H9 (cell line): Measurements from ENCODE around the gene CFAP45. TPM values are rescaled to one million over a fixed set of nuclear protein-coding genes. Genes with fewer than 3 reads are reported as not detected.
A peak's percentile ranks its signal among the peaks of the same experiment; 100 is the strongest.

Experiments
- DNase-seq: peaks from one replicate; pipeline ENCODE4 v3.0.0-alpha.2; 2017
- H2AFZ ChIP-seq: one replicate; pipeline ENCODE4 v1.6.1; 2013; ENCODE audit warnings: mild to moderate bottlenecking, low read length, control low read depth, moderate library complexity
- H2AK5ac ChIP-seq: 2 replicates; pipeline ENCODE4 v1.6.1; 2013; ENCODE audit warnings: low read length, control low read depth, mixed read lengths; ENCODE audit not compliant: insufficient read length
- H2BK120ac ChIP-seq: one replicate; pipeline ENCODE4 v1.6.1; 2013; ENCODE audit warnings: low read depth, mild to moderate bottlenecking, low read length, control low read depth, inconsistent platforms; ENCODE audit not compliant: poor library complexity, severe bottlenecking
- H2BK12ac ChIP-seq: 2 replicates; pipeline ENCODE4 v1.6.1; 2013; ENCODE audit warnings: low read length, control low read depth, mixed read lengths, low read depth; ENCODE audit not compliant: insufficient read length
- H2BK15ac ChIP-seq: 2 replicates; pipeline ENCODE4 v1.6.1; 2013; ENCODE audit warnings: low read depth, low read length, control low read depth
- H2BK20ac ChIP-seq: one replicate; pipeline ENCODE4 v1.6.1; 2013; ENCODE audit warnings: low read depth, mild to moderate bottlenecking, low read length, control low read depth, inconsistent platforms; ENCODE audit not compliant: poor library complexity, severe bottlenecking
- H2BK5ac ChIP-seq: 2 replicates; pipeline ENCODE4 v1.6.1; 2013; ENCODE audit warnings: low read length, control low read depth, mixed read lengths; ENCODE audit not compliant: insufficient read length
- H3K14ac ChIP-seq: 2 replicates; pipeline ENCODE4 v1.6.1; 2013; ENCODE audit warnings: low read length, control low read depth; ENCODE audit not compliant: insufficient read depth
- H3K18ac ChIP-seq: 2 replicates; pipeline ENCODE4 v1.6.1; 2013; ENCODE audit warnings: low read depth, mild to moderate bottlenecking, mixed read lengths, low read length, control low read depth; ENCODE audit not compliant: insufficient read length
- H3K23ac ChIP-seq: 2 replicates; pipeline ENCODE4 v1.6.1; 2013; ENCODE audit warnings: low read length, control low read depth, mixed read lengths, low read depth; ENCODE audit not compliant: insufficient read length
- H3K23me2 ChIP-seq: 2 replicates; pipeline ENCODE4 v1.6.1; 2013; ENCODE audit warnings: low read depth, mild to moderate bottlenecking, mixed read lengths, low read length, control low read depth; ENCODE audit not compliant: insufficient read length, poor library complexity, severe bottlenecking
- H3K27ac ChIP-seq: 2 replicates; pipeline ENCODE4 v1.5.1; 2013; ENCODE audit warnings: low read length, control low read depth, mixed read lengths, low read depth; ENCODE audit not compliant: insufficient read length
- H3K27me3 ChIP-seq: 2 replicates; pipeline ENCODE4 v1.6.1; 2013; ENCODE audit warnings: low read length, control low read depth, inconsistent platforms; ENCODE audit not compliant: insufficient read depth
- H3K4ac ChIP-seq: 2 replicates; pipeline ENCODE4 v1.6.1; 2013; ENCODE audit warnings: low read depth, mild to moderate bottlenecking, control low read depth, inconsistent platforms, low read length, moderate library complexity
- H3K4me1 ChIP-seq: 2 replicates; pipeline ENCODE4 v1.6.1; 2013; ENCODE audit warnings: low read length, control low read depth, inconsistent platforms; ENCODE audit not compliant: insufficient read depth
- H3K4me2 ChIP-seq: 2 replicates; pipeline ENCODE4 v1.6.1; 2013; ENCODE audit warnings: low read length, control low read depth, mixed read lengths; ENCODE audit not compliant: insufficient read length, insufficient read depth
- H3K56ac ChIP-seq: 2 replicates; pipeline ENCODE4 v1.6.1; 2013; ENCODE audit warnings: low read depth, mild to moderate bottlenecking, mixed read lengths, low read length, control low read depth; ENCODE audit not compliant: insufficient read length
- H3K79me1 ChIP-seq: 2 replicates; pipeline ENCODE4 v1.6.1; 2013; ENCODE audit warnings: low read depth, mild to moderate bottlenecking, moderate library complexity, low read length, control low read depth, inconsistent platforms; ENCODE audit not compliant: insufficient read depth, poor library complexity, severe bottlenecking
- H3K79me2 ChIP-seq: 2 replicates; pipeline ENCODE4 v1.6.1; 2013; ENCODE audit warnings: low read length, control low read depth, inconsistent platforms; ENCODE audit not compliant: insufficient read depth
- H3K9ac ChIP-seq: 2 replicates; pipeline ENCODE4 v1.6.1; 2013; ENCODE audit warnings: low read length, control low read depth, mixed read lengths; ENCODE audit not compliant: insufficient read length; ENCODE audit errors: extremely low read depth
- H3K9me3 ChIP-seq: one replicate; pipeline ENCODE4 v1.6.1; 2013; ENCODE audit warnings: low read depth, low read length, inconsistent platforms; ENCODE audit not compliant: control insufficient read depth
- H3T11ph ChIP-seq: one replicate; pipeline ENCODE4 v1.6.1; 2013; ENCODE audit warnings: mild to moderate bottlenecking, low read length, control low read depth, inconsistent platforms
- H4K20me1 ChIP-seq: one replicate; pipeline ENCODE4 v1.6.1; 2013; ENCODE audit not compliant: control insufficient read depth, insufficient read length, insufficient read depth
- H4K5ac ChIP-seq: 2 replicates; pipeline ENCODE4 v1.6.1; 2013; ENCODE audit warnings: low read depth, mild to moderate bottlenecking, mixed read lengths, low read length, control low read depth; ENCODE audit not compliant: insufficient read length
- H4K8ac ChIP-seq: replicated peaks from 2 replicates; pipeline ENCODE4 v1.6.1; 2013; ENCODE audit warnings: low read length, control low read depth, mixed read lengths, low read depth; ENCODE audit not compliant: insufficient read length
- H4K91ac ChIP-seq: 2 replicates; pipeline ENCODE4 v1.6.1; 2013; ENCODE audit warnings: low read depth, mild to moderate bottlenecking, moderate library complexity, mixed read lengths, low read length, control low read depth; ENCODE audit not compliant: insufficient read length
- H3K27ac Mint-ChIP-seq, 3 experiments: 2 replicates in 2 of 3; 3 replicates in 1 of 3; pipeline ENCODE4 v1.8.0; 2020 to 2021; ENCODE audit warnings: mixed read lengths in 3 of 3, mild to moderate bottlenecking in 1 of 3, moderate library complexity in 1 of 3
- H3K27me3 Mint-ChIP-seq: 2 replicates; pipeline ENCODE4 v1.8.0; 2021; ENCODE audit warnings: low read depth, mild to moderate bottlenecking, moderate library complexity, mixed read lengths
- H3K36me3 Mint-ChIP-seq, 3 experiments: 2 replicates in 2 of 3; 3 replicates in 1 of 3; pipeline ENCODE4 v1.8.0; 2020 to 2021; ENCODE audit warnings: low read depth in 3 of 3, mixed read lengths in 3 of 3; ENCODE audit not compliant: insufficient read depth in 1 of 3
- H3K4me1 Mint-ChIP-seq, 2 experiments: 2 replicates each; pipeline ENCODE4 v1.8.0; 2020; ENCODE audit warnings: mixed read lengths in 2 of 2
- H3K4me3 Mint-ChIP-seq, 2 experiments: 2 replicates in 1 of 2; 3 replicates in 1 of 2; pipeline ENCODE4 v1.8.0; 2020 to 2021; ENCODE audit warnings: mild to moderate bottlenecking in 2 of 2, mixed read lengths in 2 of 2, moderate library complexity in 1 of 2
- H3K9me3 Mint-ChIP-seq, 2 experiments: 2 replicates in 1 of 2; 3 replicates in 1 of 2; pipeline ENCODE4 v1.8.0; 2020; ENCODE audit warnings: mild to moderate bottlenecking in 2 of 2, mixed read lengths in 2 of 2, moderate library complexity in 1 of 2
- WGBS: extraction: QIAGEN DNeasy Blood & Tissue Kit; methylation state at CpG from one replicate; pipeline ENCODE4 v1.1.7; 2013; ENCODE audit warnings: missing lambda C conversion rate, low lambda C conversion rate, mixed read lengths; ENCODE audit not compliant: insufficient read length; ENCODE audit errors: extremely low coverage; 5-methylcytosine and 5-hydroxymethylcytosine counted together
- total RNA-seq: library from RNA; stranded (reverse); gene quantifications from 2 replicates; pipeline ENCODE4 v1.2.1, GENCODE V29; 2021
- TF ChIP-seq, protein P1 (sequence below): fragments of 200-600 bp; sonication (generic); conservative IDR thresholded peaks from 3 replicates; pipeline ENCODE4 v1.8.0; 2021; ENCODE audit warnings: antibody characterized with exemption, mild to moderate bottlenecking

Gene CFAP45
- total RNA-seq, 1 experiment from 2014 or later = 0.85 TPM

- H3K4me1 ChIP-seq = peaks cover 32% of the 10 kb centered on the region; the same call in 1 of the 2 replicates
- H3K56ac ChIP-seq = no peak overlapping the region
- H3K23me2 ChIP-seq = no peaks in the 10 kb centered on the region
- H3K9ac ChIP-seq = no peak overlapping the region
- no peak overlapping the region for H3K18ac ChIP-seq
- H4K91ac ChIP-seq = no peak overlapping the region
- H2BK20ac ChIP-seq = no peak overlapping the region
- H3K14ac ChIP-seq = no peak overlapping the region
- H2BK15ac ChIP-seq = no peak overlapping the region
- H4K8ac ChIP-seq = no peak overlapping the region
- no peak overlapping the region for H2AK5ac ChIP-seq
- DNase-seq = no peak
- H2BK5ac ChIP-seq = no peak overlapping the region
- H3K27ac ChIP-seq = peak overlapping the region; percentile 12
- TF ChIP-seq, protein P1, sequence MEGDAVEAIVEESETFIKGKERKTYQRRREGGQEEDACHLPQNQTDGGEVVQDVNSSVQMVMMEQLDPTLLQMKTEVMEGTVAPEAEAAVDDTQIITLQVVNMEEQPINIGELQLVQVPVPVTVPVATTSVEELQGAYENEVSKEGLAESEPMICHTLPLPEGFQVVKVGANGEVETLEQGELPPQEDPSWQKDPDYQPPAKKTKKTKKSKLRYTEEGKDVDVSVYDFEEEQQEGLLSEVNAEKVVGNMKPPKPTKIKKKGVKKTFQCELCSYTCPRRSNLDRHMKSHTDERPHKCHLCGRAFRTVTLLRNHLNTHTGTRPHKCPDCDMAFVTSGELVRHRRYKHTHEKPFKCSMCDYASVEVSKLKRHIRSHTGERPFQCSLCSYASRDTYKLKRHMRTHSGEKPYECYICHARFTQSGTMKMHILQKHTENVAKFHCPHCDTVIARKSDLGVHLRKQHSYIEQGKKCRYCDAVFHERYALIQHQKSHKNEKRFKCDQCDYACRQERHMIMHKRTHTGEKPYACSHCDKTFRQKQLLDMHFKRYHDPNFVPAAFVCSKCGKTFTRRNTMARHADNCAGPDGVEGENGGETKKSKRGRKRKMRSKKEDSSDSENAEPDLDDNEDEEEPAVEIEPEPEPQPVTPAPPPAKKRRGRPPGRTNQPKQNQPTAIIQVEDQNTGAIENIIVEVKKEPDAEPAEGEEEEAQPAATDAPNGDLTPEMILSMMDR = no peak
- no peaks in the 10 kb centered on the region; a peak in 1 of 5 replicates for H3K9me3 Mint-ChIP-seq
- H3K36me3 Mint-ChIP-seq = peaks cover 0 to 21% (median 11%) of the 10 kb centered on the region in 3 experiments; a peak in 5 of 7 replicates
- peak overlapping the region; percentile 7 to 40 (median 11); a peak in 5 of 7 replicates for H3K27ac Mint-ChIP-seq
- H3K27me3 ChIP-seq = no peaks in the 10 kb centered on the region
- no peaks in the 10 kb centered on the region for H4K20me1 ChIP-seq
- H3K4ac ChIP-seq = no peak overlapping the region; the same call in 1 of the 2 replicates
- no peak overlapping the region for H2BK120ac ChIP-seq
- no peak overlapping the region for H3K23ac ChIP-seq
- H3K27me3 Mint-ChIP-seq = no peaks in the 10 kb centered on the region
- no peaks in the 10 kb centered on the region for H3K79me1 ChIP-seq
- WGBS = no CpG with 5 or more reads among the region's 10 CpGs
- no peak overlapping the region for H2BK12ac ChIP-seq
- H3K9me3 ChIP-seq = no peaks in the 10 kb centered on the region
- no peak overlapping the region for H2AFZ ChIP-seq
- no peak overlapping the region for H4K5ac ChIP-seq
- no peaks in the 10 kb centered on the region for H3K79me2 ChIP-seq
- peak overlapping the region; percentile 27 for H3K4me2 ChIP-seq
- H3K4me1 Mint-ChIP-seq = peaks cover 67 to 69% of the 10 kb centered on the region in 2 experiments
- H3K4me3 Mint-ChIP-seq = peak overlapping the region in 1 of 2 experiments; percentile 29; a peak in 2 of 5 replicates
- H3T11ph ChIP-seq = no peak overlapping the region
These were observed 14.5 kb upstream of the CFAP45 start for GRCh38 chr1:159914252-159915018.
